Measurements from ENCODE around the gene JAGN1. TPM values are rescaled to one million over a fixed set of nuclear protein-coding genes. Genes with fewer than 3 reads are reported as not detected.
"Not testable (repeated sequence)": the region's sequence is repeated elsewhere in the genome, so short reads cannot be mapped to it uniquely, and the experiment has no call there.

Gene JAGN1
- 10 to 100 TPM; 15.4 to 17.8 TPM for total RNA-seq
- 13.3 to 25.6 reads per million in 2 donors for total RNA-seq

DNA sequence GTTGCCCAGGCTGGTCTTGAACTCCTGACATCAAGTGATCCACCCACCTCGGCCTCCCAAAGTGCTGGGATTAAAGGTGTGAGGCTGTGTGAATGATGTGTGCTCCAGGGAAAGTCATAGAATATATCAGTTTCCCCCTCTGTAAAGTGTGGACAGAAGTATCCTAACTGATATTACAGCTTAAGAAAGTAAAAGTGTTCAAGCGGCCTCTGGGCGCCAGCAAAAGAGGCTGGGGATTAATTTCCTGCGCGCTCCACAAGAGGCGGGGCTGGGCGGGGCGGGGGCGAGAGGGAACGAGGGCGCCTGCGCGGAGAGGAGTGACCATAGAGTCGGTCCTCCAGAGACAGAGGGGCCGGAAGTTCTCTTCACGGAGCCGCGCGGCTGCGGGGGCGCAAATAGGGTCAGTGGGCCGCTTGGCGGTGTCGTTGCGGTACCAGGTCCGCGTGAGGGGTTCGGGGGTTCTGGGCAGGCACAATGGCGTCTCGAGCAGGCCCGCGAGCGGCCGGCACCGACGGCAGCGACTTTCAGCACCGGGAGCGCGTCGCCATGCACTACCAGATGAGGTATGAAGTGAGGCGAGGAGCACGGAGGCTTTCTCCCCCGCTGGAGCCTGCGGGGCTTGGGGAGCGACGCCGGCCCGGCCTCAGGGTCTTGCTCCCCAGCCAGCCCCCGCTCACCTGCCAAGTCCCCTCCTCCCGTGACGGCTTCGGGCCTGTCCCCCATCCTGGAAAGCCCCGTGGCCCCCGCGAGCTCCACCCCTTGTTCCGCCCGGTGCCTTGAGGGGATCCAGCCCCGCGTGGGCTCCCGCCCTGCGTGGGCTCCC, at the start of gene JAGN1:
JAGN1 (plus strand) TSS at position 362 of the 823 bp plus-strand sequence; CDS start at position 475, 113 bp downstream.
- Mint-ChIP-seq H3K36me3 (ENCODE audit: low read depth) (peaks cover 8% of the 10 kb centered on the region), H3K4me1 (peaks cover 26% of the 10 kb centered on the region)

DNA sequence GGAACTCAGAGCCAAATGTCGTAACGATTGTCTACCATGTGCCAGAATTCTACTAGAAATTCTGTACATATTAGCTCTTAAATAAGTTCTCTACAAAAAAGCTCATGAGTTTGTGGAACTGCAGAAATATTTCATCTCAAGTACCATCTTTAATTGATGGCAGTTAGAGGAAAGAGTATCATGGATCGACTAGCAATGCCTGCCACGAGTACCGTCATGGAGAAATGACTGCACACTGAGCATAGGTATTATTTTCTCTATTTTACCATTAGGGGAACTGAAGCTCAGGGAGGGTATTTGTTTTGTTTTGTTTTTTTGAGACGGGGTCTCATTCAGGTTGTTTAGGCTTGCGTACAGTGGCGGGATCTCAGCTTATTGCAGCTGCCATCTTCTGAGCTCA, 49.4 kb upstream of the JAGN1 start:
- H3K27ac Mint-ChIP-seq: no peak overlapping the region
- H3K4me3 Mint-ChIP-seq: no peak overlapping the region
- ATAC-seq (no peak), DNase-seq (no peak)
- peaks cover 21% of the 10 kb centered on the region for H3K4me1 Mint-ChIP-seq
- H3K9me3 ChIP-seq (ENCODE audit: control insufficient read depth, low read length, poor library complexity, severe bottlenecking): no peaks in the 10 kb centered on the region
- H3K36me3 Mint-ChIP-seq (ENCODE audit: low read depth): no peaks in the 10 kb centered on the region
- no peaks in the 10 kb centered on the region for H3K27me3 Mint-ChIP-seq

More for the DNA sequence above, at the start of gene JAGN1:
- ATAC-seq (peak; percentile 95), DNase-seq (peak; percentile 84 to 87 (median 86))
- Mint-ChIP-seq H3K27ac (peak within 1 kb of the TSS; percentile 97), H3K27me3 (no peaks in the 10 kb centered on the region), H3K4me3 (peak within 1 kb of the TSS; percentile 98)
- H3K9me3 ChIP-seq (ENCODE audit: control insufficient read depth, low read length, poor library complexity, severe bottlenecking): no peaks in the 10 kb centered on the region

DNA sequence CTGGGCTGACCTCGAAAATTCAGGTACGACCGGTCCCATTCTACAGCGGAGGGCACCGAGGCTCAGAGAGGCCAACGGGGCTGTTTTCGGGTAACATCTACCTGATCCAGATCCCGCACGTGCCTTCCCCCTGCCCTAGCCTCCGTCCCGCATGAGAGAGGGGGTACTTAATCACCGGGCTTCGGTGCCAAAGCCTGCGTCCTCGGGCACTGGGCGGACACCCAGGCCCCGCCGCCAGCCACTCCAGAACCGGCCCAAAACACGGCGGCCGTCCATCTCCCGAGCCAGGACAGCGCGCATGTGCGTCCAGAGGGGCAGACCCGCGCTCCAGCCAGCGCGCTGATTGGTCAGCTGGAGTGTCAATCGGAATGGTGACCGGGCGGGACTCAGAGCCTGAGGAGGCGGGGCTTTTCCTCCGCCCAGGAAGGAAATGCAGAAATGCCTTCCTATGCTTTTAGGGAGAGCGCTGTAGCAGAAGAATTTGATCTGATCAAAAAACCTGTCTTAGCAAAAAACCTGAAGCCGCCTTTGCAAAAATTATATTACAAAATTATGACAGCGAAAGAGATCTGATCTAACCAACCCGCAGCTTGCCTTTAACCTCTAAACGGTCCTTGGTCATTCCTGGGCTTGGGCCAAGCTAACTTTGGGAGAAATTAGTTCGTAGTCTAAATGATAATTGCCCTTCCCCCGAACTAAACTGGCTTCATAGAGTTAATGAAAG, 46.5 kb upstream of the JAGN1 start, which contains the start of gene RPUSD3:
RPUSD3 (minus strand) TSS at position 294 of the 724 bp plus-strand sequence; CDS start at position 276, 18 bp downstream.
- no peaks in the 10 kb centered on the region for H3K9me3 ChIP-seq (ENCODE audit: control insufficient read depth, low read length, poor library complexity, severe bottlenecking)
- peak; percentile 91 to 98 (median 92) for DNase-seq
- Mint-ChIP-seq H3K4me1 (peaks cover 19% of the 10 kb centered on the region), H3K27me3 (no peaks in the 10 kb centered on the region), H3K36me3 (ENCODE audit: low read depth) (no peaks in the 10 kb centered on the region), H3K4me3 (peak within 1 kb of the TSS; percentile 97), H3K27ac (peak within 1 kb of the TSS; percentile 97)
- ATAC-seq: peak; percentile 99

GRCh38 chr3:9846231-9846630, 44.2 kb upstream of the JAGN1 start:
- H3K9me3 ChIP-seq (ENCODE audit: control insufficient read depth, low read length, poor library complexity, severe bottlenecking): no peaks in the 10 kb centered on the region
- Mint-ChIP-seq H3K27ac (no peak overlapping the region), H3K27me3 (peaks cover 7% of the 10 kb centered on the region), H3K4me1 (peaks cover 19% of the 10 kb centered on the region), H3K36me3 (ENCODE audit: low read depth) (no peaks in the 10 kb centered on the region), H3K4me3 (no peak overlapping the region)
- DNase-seq (no peak), ATAC-seq (no peak)

DNA sequence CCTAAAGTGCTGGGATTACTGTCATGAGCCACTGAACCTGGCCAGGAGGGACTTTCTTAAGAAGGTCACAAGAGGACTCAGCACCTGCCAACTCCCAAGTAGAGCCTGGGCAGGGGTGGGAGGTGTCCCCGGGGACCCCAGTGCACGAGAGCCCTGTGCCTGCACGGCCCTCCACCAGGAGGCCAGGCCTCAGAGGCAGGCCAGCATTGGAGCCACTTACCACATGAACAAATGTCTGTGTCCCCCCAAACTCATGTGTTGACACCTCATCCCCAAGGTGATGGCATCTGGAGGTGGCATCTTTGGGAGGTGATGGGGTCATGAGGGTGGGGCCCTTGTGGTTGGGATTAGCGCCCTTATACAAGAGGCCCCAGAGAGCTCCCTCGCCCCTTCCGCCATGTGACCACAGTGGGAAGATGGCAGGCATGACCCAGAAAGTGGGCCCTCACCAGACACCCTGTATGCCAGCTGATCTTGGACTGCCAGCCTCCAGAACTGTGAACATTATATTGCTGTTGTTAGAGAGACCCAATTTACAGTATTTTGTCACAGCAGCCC, 43.4 kb upstream of the JAGN1 start:
- H3K27ac Mint-ChIP-seq: no peak overlapping the region
- peaks cover 16% of the 10 kb centered on the region for H3K4me1 Mint-ChIP-seq
- DNase-seq (no peak), ATAC-seq (no peak)
- no peaks in the 10 kb centered on the region for H3K9me3 ChIP-seq (ENCODE audit: control insufficient read depth, low read length, poor library complexity, severe bottlenecking)
- H3K36me3 Mint-ChIP-seq (ENCODE audit: low read depth): no peaks in the 10 kb centered on the region
- peaks cover 9% of the 10 kb centered on the region for H3K27me3 Mint-ChIP-seq
- no peak overlapping the region for H3K4me3 Mint-ChIP-seq

DNA sequence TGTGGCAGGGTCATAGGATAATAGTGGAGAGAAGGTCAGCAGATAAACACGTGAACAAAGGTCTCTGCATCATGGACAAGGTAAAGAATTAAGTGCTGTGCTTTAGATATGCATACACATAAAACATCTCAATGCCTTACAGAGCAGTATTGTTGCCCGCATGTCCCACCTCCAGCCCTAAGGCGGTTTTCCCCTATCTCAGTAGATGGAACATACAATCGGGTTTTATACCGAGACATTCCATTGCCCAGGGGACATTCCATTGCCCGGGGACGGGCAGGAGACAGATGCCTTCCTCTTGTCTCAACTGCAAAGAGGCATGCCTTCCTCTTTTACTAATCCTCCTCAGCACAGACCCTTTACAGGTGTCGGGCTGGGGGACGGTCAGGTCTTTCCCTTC, 42.5 kb upstream of the JAGN1 start:
- not testable (repeated sequence) for H3K27ac Mint-ChIP-seq; H3K4me1 Mint-ChIP-seq; H3K9me3 ChIP-seq (ENCODE audit: control insufficient read depth, low read length, poor library complexity, severe bottlenecking); H3K36me3 Mint-ChIP-seq (ENCODE audit: low read depth); H3K4me3 Mint-ChIP-seq; H3K27me3 Mint-ChIP-seq; ATAC-seq; DNase-seq

DNA sequence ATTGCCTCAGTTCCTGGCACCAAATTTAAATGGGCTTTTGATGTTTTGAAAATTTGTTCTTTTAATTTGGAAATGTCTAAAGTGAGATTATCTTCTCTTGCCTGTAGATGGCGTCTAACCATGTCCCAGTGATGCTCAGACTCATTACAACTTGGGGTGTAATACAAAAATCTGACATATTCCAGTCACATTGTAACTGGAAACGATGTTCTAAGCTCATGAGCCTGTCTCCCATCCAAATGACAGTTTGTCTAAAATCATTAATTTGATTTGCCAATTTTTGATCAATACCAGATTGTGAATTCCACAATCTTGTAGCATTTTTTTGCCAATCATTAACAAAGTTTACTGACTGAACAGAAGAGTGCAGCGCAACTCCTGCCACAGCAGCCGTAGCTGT, 41.5 kb upstream of the JAGN1 start:
- ATAC-seq; H3K36me3 Mint-ChIP-seq (ENCODE audit: low read depth); H3K9me3 ChIP-seq (ENCODE audit: control insufficient read depth, low read length, poor library complexity, severe bottlenecking); DNase-seq; H3K4me3 Mint-ChIP-seq: not testable (repeated sequence)
- peaks cover 16% of the 10 kb centered on the region for H3K27me3 Mint-ChIP-seq
- H3K27ac Mint-ChIP-seq: peak overlapping the region; percentile 39
- peaks cover 10% of the 10 kb centered on the region for H3K4me1 Mint-ChIP-seq

GRCh38 chr3:9851383-9851782, 39.0 kb upstream of the JAGN1 start:
- not testable (repeated sequence) for DNase-seq; H3K36me3 Mint-ChIP-seq (ENCODE audit: low read depth); H3K27ac Mint-ChIP-seq; H3K4me3 Mint-ChIP-seq; H3K9me3 ChIP-seq (ENCODE audit: control insufficient read depth, low read length, poor library complexity, severe bottlenecking); H3K4me1 Mint-ChIP-seq; ATAC-seq
- peaks cover 16% of the 10 kb centered on the region for H3K27me3 Mint-ChIP-seq

DNA sequence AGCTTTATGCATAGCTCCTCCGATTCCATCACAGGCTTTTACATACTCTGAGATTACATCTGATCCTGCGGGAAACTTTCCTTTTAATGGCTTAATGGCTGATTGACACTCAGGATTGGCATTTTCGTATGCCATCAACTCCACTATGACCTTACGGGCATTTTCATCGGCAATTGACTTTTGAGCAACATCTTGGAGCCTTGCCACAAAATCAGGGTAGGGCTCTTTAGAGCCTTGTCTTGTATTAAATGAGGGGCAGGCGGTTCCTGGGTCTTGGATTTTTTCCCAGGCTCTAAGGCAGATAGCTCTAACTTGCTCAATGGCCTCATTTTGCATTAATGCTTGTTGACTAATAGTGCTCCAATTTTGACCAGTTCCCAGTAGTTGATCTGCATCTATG, 38.5 kb upstream of the JAGN1 start:
- not testable (repeated sequence) for H3K9me3 ChIP-seq (ENCODE audit: control insufficient read depth, low read length, poor library complexity, severe bottlenecking); H3K36me3 Mint-ChIP-seq (ENCODE audit: low read depth); H3K27ac Mint-ChIP-seq; H3K4me3 Mint-ChIP-seq; DNase-seq; ATAC-seq; H3K4me1 Mint-ChIP-seq
- peaks cover 16% of the 10 kb centered on the region for H3K27me3 Mint-ChIP-seq

DNA sequence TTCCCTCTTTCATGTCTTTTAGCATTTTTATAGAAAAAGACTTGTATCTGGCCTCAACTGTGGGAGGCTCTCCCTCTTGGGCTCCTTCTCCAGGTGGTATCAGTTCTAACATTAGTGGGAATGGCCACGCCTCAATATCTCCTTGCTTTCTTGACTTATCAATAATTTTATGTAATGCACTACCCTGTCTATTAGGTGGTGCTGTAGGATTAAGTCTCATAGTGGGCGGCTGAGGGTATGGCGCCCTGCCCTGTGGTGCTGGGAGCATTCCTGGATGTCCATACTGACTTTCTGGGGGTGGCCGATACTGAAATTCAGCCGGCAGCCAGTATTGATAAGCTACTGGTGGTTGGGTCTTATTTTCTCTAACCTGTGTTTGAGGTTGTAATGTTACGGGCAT, 37.9 kb upstream of the JAGN1 start:
- Mint-ChIP-seq H3K4me3 (no peak overlapping the region), H3K36me3 (ENCODE audit: low read depth) (no peaks in the 10 kb centered on the region), H3K27ac (no peak overlapping the region), H3K27me3 (peaks cover 16% of the 10 kb centered on the region), H3K4me1 (peaks cover 8% of the 10 kb centered on the region)
- H3K9me3 ChIP-seq (ENCODE audit: control insufficient read depth, low read length, poor library complexity, severe bottlenecking): no peaks in the 10 kb centered on the region
- ATAC-seq (no peak), DNase-seq (no peak)

DNA sequence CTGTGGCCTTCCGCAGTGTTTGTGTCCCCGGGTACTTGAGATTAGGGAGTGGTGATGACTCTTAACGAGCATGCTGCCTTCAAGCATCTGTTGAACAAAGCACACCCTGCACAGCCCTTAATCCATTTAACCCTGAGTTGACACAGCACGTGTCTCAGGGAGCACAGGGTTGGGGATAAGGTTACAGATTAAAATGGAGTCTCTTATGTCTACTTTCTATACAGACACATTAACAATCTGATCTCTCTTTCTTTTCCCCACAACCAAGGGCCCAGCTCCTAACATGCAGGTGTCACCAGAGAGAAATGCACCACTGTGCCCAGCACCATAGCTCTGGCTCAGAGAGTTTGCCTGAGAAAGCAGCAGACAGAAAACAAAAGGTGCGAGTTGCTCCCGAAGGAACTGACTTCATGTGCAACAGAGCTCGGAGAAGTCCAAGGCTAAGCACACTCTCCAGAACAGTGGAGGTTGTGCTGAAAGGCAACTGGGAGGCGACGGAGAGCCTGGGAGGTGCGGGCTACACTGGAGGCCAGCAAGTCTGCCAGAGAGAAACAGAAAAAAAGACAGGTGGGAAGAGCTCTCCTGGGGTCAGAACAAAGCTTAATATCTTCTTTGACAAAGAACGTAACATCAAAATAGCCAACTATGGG, 36.0 kb upstream of the JAGN1 start:
- not testable (repeated sequence) for H3K9me3 ChIP-seq (ENCODE audit: control insufficient read depth, low read length, poor library complexity, severe bottlenecking); ATAC-seq; DNase-seq; H3K27ac Mint-ChIP-seq; H3K4me1 Mint-ChIP-seq; H3K36me3 Mint-ChIP-seq (ENCODE audit: low read depth); H3K4me3 Mint-ChIP-seq
- H3K27me3 Mint-ChIP-seq: peaks cover 16% of the 10 kb centered on the region

- DNase-seq (no peak), ATAC-seq (no peak)
- H3K27me3 Mint-ChIP-seq: peaks cover 15% of the 10 kb centered on the region
- peaks cover 8% of the 10 kb centered on the region for H3K4me1 Mint-ChIP-seq
- no peaks in the 10 kb centered on the region for H3K9me3 ChIP-seq (ENCODE audit: control insufficient read depth, low read length, poor library complexity, severe bottlenecking)
- no peak overlapping the region for H3K4me3 Mint-ChIP-seq
- no peak overlapping the region for H3K27ac Mint-ChIP-seq
- H3K36me3 Mint-ChIP-seq (ENCODE audit: low read depth): no peaks in the 10 kb centered on the region
Measured at GRCh38 chr3:9855594-9855993, 34.8 kb upstream of the JAGN1 start.

- Mint-ChIP-seq H3K27me3 (peaks cover 13% of the 10 kb centered on the region), H3K27ac (no peak overlapping the region), H3K36me3 (ENCODE audit: low read depth) (no peaks in the 10 kb centered on the region), H3K4me1 (peaks cover 3% of the 10 kb centered on the region), H3K4me3 (no peak overlapping the region)
- ATAC-seq (no peak), DNase-seq (no peak)
- H3K9me3 ChIP-seq (ENCODE audit: control insufficient read depth, low read length, poor library complexity, severe bottlenecking): no peaks in the 10 kb centered on the region
Measured at GRCh38 chr3:9859530-9860025, 30.8 kb upstream of the JAGN1 start.

Data from T-helper 17 cell (primary cell).